Subcutaneous adipose tissue (tissue), 4 donors: ENCODE results near the gene RPUSD1. TPM values are rescaled to one million over a fixed set of nuclear protein-coding genes. Genes with fewer than 3 reads are reported as not detected.

ENCODE experiments used
- total RNA-seq, 4 donors: library from RNA; depleted of rRNA; stranded (reverse); fragments of >200 nt; gene quantifications; one replicate each; pipeline ENCODE4 v1.1.0, GENCODE V29; 2016
- TF ChIP-seq, protein P1 (sequence below): fragments of 450-650 bp; IDR thresholded peaks from one replicate; pipeline ENCODE4 v1.5.1; 2016; ENCODE audit warnings: low read depth, mild to moderate bottlenecking, control low read depth, antibody characterized with exemption, moderate library complexity

The RPUSD1 gene
- total RNA-seq, 4 donors from 2014 or later: 9.9 to 13.0 (median 11.7) TPM

DNA sequence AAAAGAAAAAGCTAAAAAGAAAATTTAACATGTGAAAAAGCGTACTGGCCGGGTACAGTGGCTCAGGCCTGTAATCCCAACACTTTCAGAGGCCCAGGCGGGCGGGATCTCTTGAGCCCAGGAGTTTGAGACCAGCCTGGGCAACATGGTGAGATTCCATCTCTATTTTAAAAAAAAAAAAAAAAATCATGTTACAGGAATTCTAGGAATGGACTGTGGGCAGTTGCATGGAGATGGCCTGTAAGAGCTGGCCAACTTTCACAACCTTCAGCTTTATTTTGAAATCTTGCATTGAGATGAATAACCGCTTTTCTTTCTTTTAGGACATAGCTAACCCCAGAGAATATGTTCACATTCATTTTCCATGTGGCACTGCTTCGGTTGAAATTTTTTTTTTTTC lies 39.2 kb downstream of the RPUSD1 start:
- TF ChIP-seq, protein P1, sequence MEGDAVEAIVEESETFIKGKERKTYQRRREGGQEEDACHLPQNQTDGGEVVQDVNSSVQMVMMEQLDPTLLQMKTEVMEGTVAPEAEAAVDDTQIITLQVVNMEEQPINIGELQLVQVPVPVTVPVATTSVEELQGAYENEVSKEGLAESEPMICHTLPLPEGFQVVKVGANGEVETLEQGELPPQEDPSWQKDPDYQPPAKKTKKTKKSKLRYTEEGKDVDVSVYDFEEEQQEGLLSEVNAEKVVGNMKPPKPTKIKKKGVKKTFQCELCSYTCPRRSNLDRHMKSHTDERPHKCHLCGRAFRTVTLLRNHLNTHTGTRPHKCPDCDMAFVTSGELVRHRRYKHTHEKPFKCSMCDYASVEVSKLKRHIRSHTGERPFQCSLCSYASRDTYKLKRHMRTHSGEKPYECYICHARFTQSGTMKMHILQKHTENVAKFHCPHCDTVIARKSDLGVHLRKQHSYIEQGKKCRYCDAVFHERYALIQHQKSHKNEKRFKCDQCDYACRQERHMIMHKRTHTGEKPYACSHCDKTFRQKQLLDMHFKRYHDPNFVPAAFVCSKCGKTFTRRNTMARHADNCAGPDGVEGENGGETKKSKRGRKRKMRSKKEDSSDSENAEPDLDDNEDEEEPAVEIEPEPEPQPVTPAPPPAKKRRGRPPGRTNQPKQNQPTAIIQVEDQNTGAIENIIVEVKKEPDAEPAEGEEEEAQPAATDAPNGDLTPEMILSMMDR: no peak

DNA sequence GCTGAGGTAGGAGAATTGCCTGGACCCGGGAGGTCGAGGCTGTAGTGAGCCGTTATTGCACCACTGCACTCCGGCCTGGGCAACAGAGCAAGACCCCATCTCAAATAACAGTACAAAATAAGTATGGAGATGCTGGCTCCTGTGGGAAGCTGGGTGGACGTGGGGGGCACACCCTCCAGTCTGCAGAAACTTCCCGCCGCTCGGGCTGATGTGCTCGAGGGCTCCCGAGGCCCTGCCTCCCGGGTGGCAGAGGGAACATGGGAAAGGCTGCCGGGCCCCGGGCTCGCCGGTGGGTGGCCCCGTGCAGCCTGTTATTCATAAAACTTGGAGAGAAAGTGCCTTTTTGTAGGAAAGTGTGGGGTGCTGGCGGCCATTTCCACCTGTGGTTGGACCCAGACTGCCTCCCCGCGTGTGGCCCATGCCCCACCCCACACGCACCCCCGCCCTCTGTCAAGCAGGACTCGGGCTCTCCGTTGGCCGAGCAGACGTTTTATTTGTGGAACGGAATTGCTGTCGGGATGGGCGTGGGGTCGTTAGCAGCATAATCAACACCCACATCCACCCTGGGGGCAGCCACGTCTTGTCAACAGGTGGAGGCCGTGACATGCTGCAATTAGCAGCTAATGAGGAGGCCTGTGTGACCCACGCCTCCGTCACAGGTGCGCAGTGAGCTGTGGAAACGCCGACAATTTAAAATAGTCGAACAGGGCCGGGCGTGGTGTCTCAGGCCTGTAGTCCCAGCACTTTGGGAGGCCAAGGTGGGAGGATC lies 40.0 kb downstream of the RPUSD1 start:
- TF ChIP-seq, protein P1: no peak

DNA sequence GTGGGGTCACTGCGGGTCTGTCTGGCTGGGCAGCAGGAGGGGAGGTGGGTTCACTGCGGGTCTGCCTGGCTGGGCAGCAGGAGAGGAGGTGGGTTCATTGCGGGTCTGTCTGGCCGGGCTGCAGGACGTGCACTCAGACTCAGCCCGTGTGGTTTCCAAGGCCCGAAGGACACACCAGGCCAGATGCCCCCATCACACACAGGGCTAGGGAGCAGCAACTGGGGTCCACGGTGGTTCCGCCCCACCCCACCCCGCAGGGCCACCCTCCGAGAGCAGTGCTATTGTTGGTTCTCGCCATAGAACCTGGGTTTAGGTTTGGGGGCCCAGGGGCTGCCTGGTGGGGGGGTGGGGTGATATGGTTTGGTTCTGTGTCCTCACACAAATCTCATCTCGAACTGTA lies 41.5 kb downstream of the RPUSD1 start:
- TF ChIP-seq, protein P1: no peak

DNA sequence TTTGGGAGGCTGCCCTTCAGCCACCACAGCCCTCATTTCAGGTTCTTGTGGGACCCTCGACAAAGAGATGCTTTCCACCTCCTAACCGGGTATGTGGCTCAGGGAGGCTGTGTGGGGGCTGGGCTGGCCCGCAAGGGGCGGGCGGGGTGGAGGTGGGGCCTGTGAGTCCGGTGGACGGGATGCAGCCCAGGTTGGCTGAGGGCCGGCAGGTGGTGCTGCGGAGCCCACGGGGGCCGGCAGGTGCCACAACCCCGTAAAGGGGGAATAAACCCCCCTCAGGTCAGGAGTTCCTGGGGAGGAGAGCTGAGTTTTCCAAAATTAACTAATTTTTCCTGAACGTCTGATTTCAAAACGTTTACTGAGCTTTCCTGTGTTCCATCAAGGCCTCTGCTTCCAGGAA lies 42.4 kb downstream of the RPUSD1 start:
- TF ChIP-seq, protein P1: no peak

DNA sequence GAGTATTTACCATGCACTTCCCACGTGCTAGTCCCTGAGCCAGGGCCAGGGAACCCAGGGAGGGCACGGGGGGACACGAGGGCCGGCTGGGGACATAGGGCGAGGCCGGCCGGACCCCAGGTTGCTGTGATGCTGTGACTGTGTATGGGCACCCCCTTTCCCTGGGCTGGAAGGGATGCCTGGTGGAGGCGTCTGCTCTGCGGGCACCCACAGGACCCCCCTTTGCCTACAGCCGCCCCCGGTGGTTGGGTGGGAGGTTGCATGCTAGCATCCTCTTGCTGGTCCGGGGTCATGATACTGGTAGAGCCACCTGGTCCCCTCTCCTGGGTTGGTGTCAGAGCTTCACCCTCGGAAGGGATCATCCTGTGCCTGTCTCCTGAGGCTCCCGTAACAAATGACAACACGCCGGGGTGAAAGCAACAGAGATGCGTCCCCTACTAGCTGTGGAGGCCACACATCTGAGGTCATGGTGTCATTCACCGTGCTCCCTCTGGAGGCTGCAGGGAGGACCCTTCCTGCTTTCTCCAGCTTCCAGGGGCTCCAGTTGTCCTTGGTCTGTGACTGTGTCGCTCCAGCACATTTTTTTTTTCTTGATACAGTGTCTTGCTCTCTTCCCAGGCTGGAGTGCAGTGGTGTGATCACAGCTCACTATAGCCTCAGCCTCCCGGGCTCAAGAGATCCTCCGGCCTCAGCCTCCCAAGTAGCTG lies 44.2 kb downstream of the RPUSD1 start:
- TF ChIP-seq, protein P1: no peak

DNA sequence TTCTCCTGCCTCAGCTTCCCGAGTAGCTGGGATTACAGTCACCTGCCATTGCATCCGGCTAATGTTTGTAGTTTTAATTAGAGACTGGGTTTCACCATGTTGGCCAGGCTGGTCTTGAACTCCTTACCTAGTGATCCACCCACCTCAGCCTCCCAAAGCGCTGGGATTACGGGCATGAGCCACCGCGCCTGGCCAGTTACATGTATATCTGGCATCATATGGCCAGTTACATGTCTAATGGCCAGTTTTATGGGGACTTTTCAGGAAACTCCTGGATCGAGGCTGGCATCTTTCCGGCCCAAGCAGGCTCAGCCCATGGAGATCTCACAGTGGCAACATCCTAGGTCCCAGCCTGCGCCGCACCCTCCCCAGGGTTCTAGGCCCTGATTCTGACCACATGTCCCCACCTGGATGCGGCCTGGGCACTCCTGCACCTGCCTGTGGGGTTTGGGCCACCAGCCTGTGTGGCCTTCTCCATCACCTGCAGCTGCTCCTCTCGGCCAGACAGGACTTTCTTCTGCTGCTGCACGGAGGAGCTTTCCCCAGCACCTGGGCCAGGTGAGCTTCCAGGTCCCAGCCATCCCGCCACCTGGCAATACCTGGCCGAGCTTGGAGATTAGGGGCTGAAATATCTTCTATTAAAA lies 46.1 kb downstream of the RPUSD1 start:
- TF ChIP-seq, protein P1: no peak
